PC-9 (cell line): Measurements from ENCODE around the gene PALM. TPM values are rescaled to one million over a fixed set of nuclear protein-coding genes. Genes with fewer than 3 reads are reported as not detected.
A peak's percentile ranks its signal among the peaks of the same experiment; 100 is the strongest.

Source experiments
- BruUV-seq: library from RNA; stranded (reverse); fragments of 400-500 nt; replicated peaks from 2 replicates; lab custom pipeline; 2021; lab: Mats Ljungman, UMichigan
- CTCF ChIA-PET: fragments of 300-600 bp; sonication (Branson Sonifier 250); formaldehyde crosslinking; loops from one replicate; lab custom pipeline; 2022; ENCODE audit warnings: antibody characterized with exemption; lab: Charles Lee
- POLR2A ChIA-PET: fragments of 300-600 bp; sonication (Branson Sonifier 250); formaldehyde crosslinking; loops from one replicate; lab custom pipeline; 2022; ENCODE audit warnings: antibody characterized with exemption; ENCODE audit not compliant: unreplicated experiment; lab: Charles Lee
- DNase-seq, 2 experiments: peaks; one replicate each; pipeline versions ENCODE4 v3.0.0 to v3.0.0-alpha.2; 2015 to 2022; ENCODE audit warnings: mixed read lengths in 1 of 2
- H2AFZ ChIP-seq: fragments of 200-600 bp; sonication (generic); 2 replicates; pipeline ENCODE4 v1.8.1; 2017; ENCODE audit warnings: antibody characterized with exemption
- H3F3A ChIP-seq: fragments of 200-600 bp; sonication (generic); 2 replicates; pipeline ENCODE4 v1.8.1; 2017; ENCODE audit warnings: antibody characterized with exemption, mild to moderate bottlenecking, low read depth; ENCODE audit not compliant: insufficient read depth
- H3K27ac ChIP-seq: fragments of 200-600 bp; sonication (generic); 2 replicates; pipeline ENCODE4 v1.6.1; 2016; ENCODE audit warnings: mixed run types
- H3K27me3 ChIP-seq: fragments of 200-600 bp; sonication (generic); 2 replicates; pipeline ENCODE4 v1.6.1; 2016; ENCODE audit warnings: low read depth, mixed run types; ENCODE audit not compliant: insufficient read depth
- H3K36me3 ChIP-seq: fragments of 200-600 bp; sonication (generic); 2 replicates; pipeline ENCODE4 v1.6.1; 2016; ENCODE audit warnings: low read depth, mixed run types
- H3K4me1 ChIP-seq: fragments of 200-600 bp; sonication (generic); replicated peaks from 2 replicates; pipeline ENCODE4 v1.6.1; 2016; ENCODE audit warnings: mixed run types; ENCODE audit not compliant: insufficient read depth
- H3K4me2 ChIP-seq: fragments of 200-600 bp; sonication (generic); 2 replicates; pipeline ENCODE4 v1.6.1; 2017; ENCODE audit warnings: mixed run types
- H3K4me3 ChIP-seq: fragments of 200-600 bp; sonication (generic); 2 replicates; pipeline ENCODE4 v1.6.1; 2016; ENCODE audit warnings: mixed run types
- H3K79me2 ChIP-seq: fragments of 200-600 bp; sonication (generic); 2 replicates; pipeline ENCODE4 v1.6.1; 2017; ENCODE audit warnings: low read depth, mixed run types
- H3K9me2 ChIP-seq: fragments of 200-600 bp; sonication (generic); 2 replicates; pipeline ENCODE4 v1.8.1; 2017; ENCODE audit warnings: mild to moderate bottlenecking; ENCODE audit not compliant: insufficient read depth
- H3K9me3 ChIP-seq: fragments of 200-600 bp; sonication (generic); 2 replicates; pipeline ENCODE4 v1.8.1; 2016; ENCODE audit warnings: low read depth; ENCODE audit not compliant: insufficient read depth
- H4K20me1 ChIP-seq: fragments of 200-600 bp; sonication (generic); 2 replicates; pipeline ENCODE4 v1.8.1; 2017; ENCODE audit not compliant: insufficient read depth
- CTCF ChIP-seq: fragments of 200-600 bp; sonication (generic); conservative IDR thresholded peaks from 2 replicates; pipeline ENCODE4 v1.6.1; 2017; ENCODE audit warnings: mixed run types, antibody characterized with exemption, mild to moderate bottlenecking, moderate library complexity
- EZH2 ChIP-seq: fragments of 200-600 bp; sonication (generic); IDR thresholded peaks from 2 replicates; pipeline ENCODE4 v1.8.0; 2017; ENCODE audit warnings: antibody characterized with exemption, low read depth
- intact Hi-C: fragments of 100-400 bp; cut with micrococcal nuclease; formaldehyde crosslinking; loops from one replicate; pipeline ENCODE4 v1.10.0; 2022; ENCODE audit not compliant: unreplicated experiment
- total RNA-seq: library from RNA; stranded (reverse); gene quantifications from 2 replicates; pipeline ENCODE4 v1.2.3, GENCODE V29; 2021

The PALM gene
- total RNA-seq, 1 experiment from 2014 or later, result 1.8 TPM

GRCh38 chr19:681029-682019, 27.4 kb upstream of the PALM start:
- ChIA-PET CTCF (no interaction called here), POLR2A (no interaction called here)
- H3K4me2 ChIP-seq, result peak overlapping the region; percentile 73
- H3K27ac ChIP-seq, result peak overlapping the region; percentile 67
- no peaks in the 10 kb centered on the region for H3K9me3 ChIP-seq
- no peak for DNase-seq
- H3K4me3 ChIP-seq, result peak overlapping the region; percentile 56; the same call in 1 of the 2 replicates
- no peaks in the 10 kb centered on the region for H3K9me2 ChIP-seq
- no peak for TF ChIP-seq EZH2
- TF ChIP-seq CTCF, result no peak
- H3K79me2 ChIP-seq, result peaks cover 19% of the 10 kb centered on the region
- intact Hi-C loops, result no loop called here
- 0 out of 2 replicates have a peak overlapping the region, but pooled peaks have one; percentile 78 for H2AFZ ChIP-seq
- H4K20me1 ChIP-seq, result no peaks in the 10 kb centered on the region
- H3K27me3 ChIP-seq, result no peaks in the 10 kb centered on the region
- no TSS peak for BruUV-seq
- no peaks in the 10 kb centered on the region for H3K36me3 ChIP-seq
- peaks cover 30% of the 10 kb centered on the region for H3K4me1 ChIP-seq
- H3F3A ChIP-seq, result peaks cover 25% of the 10 kb centered on the region

GRCh38 chr19:682678-683320, 25.9 kb upstream of the PALM start:
- H3K4me1 ChIP-seq, result peaks cover 17% of the 10 kb centered on the region
- POLR2A ChIA-PET, result no interaction called here
- no peak overlapping the region for H3K27ac ChIP-seq

More at GRCh38 chr19:682678-683320, 25.9 kb upstream of the PALM start:
- no peaks in the 10 kb centered on the region for H3K36me3 ChIP-seq
- BruUV-seq, result no TSS peak
- no peaks in the 10 kb centered on the region for H4K20me1 ChIP-seq
- no peak overlapping the region for H2AFZ ChIP-seq
- CTCF ChIA-PET, result no interaction called here
- TF ChIP-seq EZH2 (no peak), CTCF (no peak)
- no peaks in the 10 kb centered on the region for H3K9me2 ChIP-seq
- H3K9me3 ChIP-seq, result no peaks in the 10 kb centered on the region
- H3K27me3 ChIP-seq, result 0 out of 2 replicates have a peak, but pooled peaks cover 5% of the 10 kb centered on the region
- no peak for DNase-seq
- intact Hi-C loops, result no loop called here
- peaks cover 22% of the 10 kb centered on the region for H3F3A ChIP-seq
- H3K4me2 ChIP-seq, result no peak overlapping the region
- no peak overlapping the region for H3K4me3 ChIP-seq
- peaks cover 18% of the 10 kb centered on the region for H3K79me2 ChIP-seq
